ENCODE measurements around the gene RPLP2.

RPLP2 gene

GRCh38 chr11:850775-851763 lies 41.3 kb downstream of the RPLP2 start:
- Histone ChIP-seq H2AFZ (ENCODE audit: low read length) (no peak overlapping the region), H3K9me3 (replicated peaks; ENCODE audit: insufficient read depth, low read length) (no peaks in the 10 kb centered on the region), H4K20me1 (ENCODE audit: insufficient read depth, low read length) (no peaks in the 10 kb centered on the region), H3K27ac (ENCODE audit: low read length) (no peak overlapping the region), H3K79me2 (ENCODE audit: low read length) (no peaks in the 10 kb centered on the region), H3K4me1 (ENCODE audit: low read length) (peaks cover 4% of the 10 kb centered on the region; the same call in 1 of the 2 replicates), H3K9me2 (replicated peaks; ENCODE audit: insufficient read depth, low read length) (no peaks in the 10 kb centered on the region), H3K4me3 (ENCODE audit: low read length) (no peak overlapping the region), H3K9ac (ENCODE audit: low read length) (no peak overlapping the region), H3F3A (ENCODE audit: insufficient read depth, low read length) (no peaks in the 10 kb centered on the region), H3K27me3 (replicated peaks; ENCODE audit: insufficient read depth, low read length) (peaks cover 82% of the 10 kb centered on the region), H3K36me3 (replicated peaks; ENCODE audit: insufficient read depth, low read length) (no peaks in the 10 kb centered on the region), H3K4me2 (ENCODE audit: low read depth, low read length) (no peak overlapping the region)
- peak; percentile 28 for TF ChIP-seq CTCF (IDR thresholded peaks at IDR 0.05; ENCODE audit: low read length)
- TF ChIP-seq EZH2 (optimal IDR thresholded peaks at IDR 0.05; ENCODE audit: low read depth, low read length), result no peak
- TF ChIP-seq EZH2phosphoT487 (IDR thresholded peaks at IDR 0.05; ENCODE audit: low read length), result no peak
- DNase-seq, result no peak

GRCh38 chr11:852762-853161 lies 43.0 kb downstream of the RPLP2 start:
- no peaks in the 10 kb centered on the region for H3K9me2 ChIP-seq (replicated peaks; ENCODE audit: insufficient read depth, low read length)
- no peak for DNase-seq
- no peaks in the 10 kb centered on the region for H3K36me3 ChIP-seq (replicated peaks; ENCODE audit: insufficient read depth, low read length)
- peaks cover 4% of the 10 kb centered on the region; the same call in 1 of the 2 replicates for H3K4me1 ChIP-seq (ENCODE audit: low read length)
- no peaks in the 10 kb centered on the region for H3K9me3 ChIP-seq (replicated peaks; ENCODE audit: insufficient read depth, low read length)
- H3F3A ChIP-seq (ENCODE audit: insufficient read depth, low read length), result no peaks in the 10 kb centered on the region
- no peak overlapping the region for H3K4me3 ChIP-seq (ENCODE audit: low read length)
- no peak overlapping the region for H3K27ac ChIP-seq (ENCODE audit: low read length)
- H2AFZ ChIP-seq (ENCODE audit: low read length), result no peak overlapping the region
- H3K27me3 ChIP-seq (replicated peaks; ENCODE audit: insufficient read depth, low read length), result peaks cover 81% of the 10 kb centered on the region
- H4K20me1 ChIP-seq (ENCODE audit: insufficient read depth, low read length), result no peaks in the 10 kb centered on the region
- TF ChIP-seq EZH2phosphoT487 (IDR thresholded peaks at IDR 0.05; ENCODE audit: low read length) (no peak), CTCF (IDR thresholded peaks at IDR 0.05; ENCODE audit: low read length) (no peak), EZH2 (optimal IDR thresholded peaks at IDR 0.05; ENCODE audit: low read depth, low read length) (no peak)
- H3K4me2 ChIP-seq (ENCODE audit: low read depth, low read length), result no peak overlapping the region
- H3K79me2 ChIP-seq (ENCODE audit: low read length), result no peaks in the 10 kb centered on the region
- no peak overlapping the region for H3K9ac ChIP-seq (ENCODE audit: low read length)

GRCh38 chr11:853682-854448 lies 44.1 kb downstream of the RPLP2 start:
- no peak for TF ChIP-seq EZH2 (optimal IDR thresholded peaks at IDR 0.05; ENCODE audit: low read depth, low read length)
- no peak for TF ChIP-seq EZH2phosphoT487 (IDR thresholded peaks at IDR 0.05; ENCODE audit: low read length)
- peak; percentile 14; the same call in 1 of the 2 replicates for TF ChIP-seq CTCF (IDR thresholded peaks at IDR 0.05; ENCODE audit: low read length)
- no peak overlapping the region for H3K9ac ChIP-seq (ENCODE audit: low read length)
- no peak overlapping the region for H3K4me2 ChIP-seq (ENCODE audit: low read depth, low read length)
- H3K36me3 ChIP-seq (replicated peaks; ENCODE audit: insufficient read depth, low read length), result no peaks in the 10 kb centered on the region
- H3K27ac ChIP-seq (ENCODE audit: low read length), result no peak overlapping the region
- no peaks in the 10 kb centered on the region for H4K20me1 ChIP-seq (ENCODE audit: insufficient read depth, low read length)
- H3K4me3 ChIP-seq (ENCODE audit: low read length), result no peak overlapping the region
- no peaks in the 10 kb centered on the region for H3F3A ChIP-seq (ENCODE audit: insufficient read depth, low read length)
- no peak overlapping the region for H2AFZ ChIP-seq (ENCODE audit: low read length)
- DNase-seq, result no peak
- H3K79me2 ChIP-seq (ENCODE audit: low read length), result no peaks in the 10 kb centered on the region
- peaks cover 80% of the 10 kb centered on the region for H3K27me3 ChIP-seq (replicated peaks; ENCODE audit: insufficient read depth, low read length)
- H3K9me2 ChIP-seq (replicated peaks; ENCODE audit: insufficient read depth, low read length), result no peaks in the 10 kb centered on the region
- no peaks in the 10 kb centered on the region for H3K4me1 ChIP-seq (ENCODE audit: low read length)
- no peaks in the 10 kb centered on the region for H3K9me3 ChIP-seq (replicated peaks; ENCODE audit: insufficient read depth, low read length)
